Measurements from ENCODE around the gene IGFBP7.

The IGFBP7 gene

DNA sequence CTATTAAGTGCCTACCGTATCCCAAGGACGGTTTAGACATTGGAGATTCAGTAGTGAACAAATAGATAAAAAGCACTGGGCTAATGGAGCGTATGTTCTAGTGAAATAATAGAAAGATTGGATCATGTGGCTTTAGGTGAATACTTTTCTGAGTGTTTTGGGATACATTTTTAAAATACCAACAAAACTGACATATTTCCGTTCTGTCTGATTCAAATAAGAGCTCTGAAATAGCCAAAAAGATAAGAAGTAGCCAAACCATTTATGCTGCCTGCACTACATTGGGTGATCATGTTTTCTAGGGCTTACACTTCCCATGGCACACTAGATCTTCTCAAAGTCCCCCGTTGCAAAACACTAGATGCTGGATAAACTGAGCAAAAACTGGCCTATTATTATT is 14.2 kb downstream of the IGFBP7 start:
- no peaks in the 10 kb centered on the region for H3K27me3 ChIP-seq (ENCODE audit: insufficient read depth, insufficient read length)
- H3K36me3 ChIP-seq (ENCODE audit: insufficient read depth, insufficient read length, low read length), result peaks cover 21% of the 10 kb centered on the region
- no peak overlapping the region for H3K9ac ChIP-seq (ENCODE audit: insufficient read length, low read depth)
- no peak for DNase-seq (ENCODE audit: low read depth, low spot score)
- H3K4me1 ChIP-seq (ENCODE audit: insufficient read depth, insufficient read length), result peaks cover 4% of the 10 kb centered on the region
- H3K4me3 ChIP-seq (ENCODE audit: insufficient read length, low read depth), result no peak overlapping the region
- H3K9me3 ChIP-seq (ENCODE audit: insufficient read depth, low read length), result no peaks in the 10 kb centered on the region
- TF ChIP-seq YY1 (IDR thresholded peaks at IDR 0.05; ENCODE audit: insufficient read depth, insufficient read length) (no peak), ZNF274 (IDR thresholded peaks at IDR 0.05; ENCODE audit: low read depth, low read length) (no peak), SUZ12 (IDR thresholded peaks at IDR 0.05; ENCODE audit: extremely low read depth, insufficient read depth, insufficient read length) (no peak)

DNA sequence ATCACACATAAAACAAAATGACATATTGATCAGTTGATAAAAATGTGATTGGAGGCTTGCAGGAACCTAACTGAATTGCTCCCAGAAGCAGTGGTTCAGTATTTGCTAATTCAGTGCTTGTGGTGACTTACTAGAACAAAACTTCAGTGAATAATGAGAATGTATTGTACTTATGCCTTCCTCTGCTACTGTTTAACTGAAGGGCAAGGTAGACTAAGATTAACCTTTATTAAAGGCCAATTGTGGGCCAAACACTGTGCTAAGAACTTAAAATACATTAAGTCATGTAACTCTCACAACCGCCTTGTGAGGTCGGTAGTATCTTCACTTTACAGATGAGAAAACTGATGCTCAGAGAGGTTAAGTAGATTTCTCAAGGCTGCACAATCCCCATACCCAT is 14.9 kb downstream of the IGFBP7 start:
- H3K9ac ChIP-seq (ENCODE audit: insufficient read length, low read depth), result no peak overlapping the region
- TF ChIP-seq SUZ12 (IDR thresholded peaks at IDR 0.05; ENCODE audit: extremely low read depth, insufficient read depth, insufficient read length) (no peak), YY1 (IDR thresholded peaks at IDR 0.05; ENCODE audit: insufficient read depth, insufficient read length) (no peak), ZNF274 (IDR thresholded peaks at IDR 0.05; ENCODE audit: low read depth, low read length) (no peak)
- H3K27me3 ChIP-seq (ENCODE audit: insufficient read depth, insufficient read length), result no peaks in the 10 kb centered on the region
- DNase-seq (ENCODE audit: low read depth, low spot score), result no peak
- no peaks in the 10 kb centered on the region for H3K9me3 ChIP-seq (ENCODE audit: insufficient read depth, low read length)
- no peak overlapping the region for H3K4me3 ChIP-seq (ENCODE audit: insufficient read length, low read depth)
- H3K36me3 ChIP-seq (ENCODE audit: insufficient read depth, insufficient read length, low read length), result peaks cover 21% of the 10 kb centered on the region
- H3K4me1 ChIP-seq (ENCODE audit: insufficient read depth, insufficient read length), result peaks cover 4% of the 10 kb centered on the region

DNA sequence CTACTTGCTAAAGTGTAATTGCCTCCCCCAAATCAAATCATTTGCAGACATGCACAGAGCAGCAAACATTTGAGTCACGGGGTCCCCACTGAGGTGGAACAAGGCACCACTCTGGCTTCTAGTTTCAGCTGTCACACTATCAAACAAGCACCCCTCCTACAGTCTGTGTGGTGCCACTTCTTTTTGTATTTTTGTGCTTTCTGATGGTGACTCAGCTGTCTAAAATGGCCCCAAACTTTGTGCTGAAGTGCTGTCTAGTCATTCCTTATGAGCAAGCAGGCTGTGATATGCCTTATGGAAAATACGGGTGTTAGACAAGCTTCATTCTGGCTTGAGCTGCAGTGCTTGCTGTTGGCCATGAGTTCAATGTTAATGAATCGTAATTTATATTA is 15.4 kb downstream of the IGFBP7 start:
- no peak overlapping the region for H3K9ac ChIP-seq (ENCODE audit: insufficient read length, low read depth)
- no peaks in the 10 kb centered on the region for H3K9me3 ChIP-seq (ENCODE audit: insufficient read depth, low read length)
- TF ChIP-seq ZNF274 (IDR thresholded peaks at IDR 0.05; ENCODE audit: low read depth, low read length), result no peak
- TF ChIP-seq SUZ12 (IDR thresholded peaks at IDR 0.05; ENCODE audit: extremely low read depth, insufficient read depth, insufficient read length), result no peak
- TF ChIP-seq YY1 (IDR thresholded peaks at IDR 0.05; ENCODE audit: insufficient read depth, insufficient read length), result no peak
- H3K4me3 ChIP-seq (ENCODE audit: insufficient read length, low read depth), result no peak overlapping the region
- no peak for DNase-seq (ENCODE audit: low read depth, low spot score)
- H3K27me3 ChIP-seq (ENCODE audit: insufficient read depth, insufficient read length), result no peaks in the 10 kb centered on the region
- peaks cover 4% of the 10 kb centered on the region for H3K4me1 ChIP-seq (ENCODE audit: insufficient read depth, insufficient read length)
- peaks cover 21% of the 10 kb centered on the region for H3K36me3 ChIP-seq (ENCODE audit: insufficient read depth, insufficient read length, low read length)

DNA sequence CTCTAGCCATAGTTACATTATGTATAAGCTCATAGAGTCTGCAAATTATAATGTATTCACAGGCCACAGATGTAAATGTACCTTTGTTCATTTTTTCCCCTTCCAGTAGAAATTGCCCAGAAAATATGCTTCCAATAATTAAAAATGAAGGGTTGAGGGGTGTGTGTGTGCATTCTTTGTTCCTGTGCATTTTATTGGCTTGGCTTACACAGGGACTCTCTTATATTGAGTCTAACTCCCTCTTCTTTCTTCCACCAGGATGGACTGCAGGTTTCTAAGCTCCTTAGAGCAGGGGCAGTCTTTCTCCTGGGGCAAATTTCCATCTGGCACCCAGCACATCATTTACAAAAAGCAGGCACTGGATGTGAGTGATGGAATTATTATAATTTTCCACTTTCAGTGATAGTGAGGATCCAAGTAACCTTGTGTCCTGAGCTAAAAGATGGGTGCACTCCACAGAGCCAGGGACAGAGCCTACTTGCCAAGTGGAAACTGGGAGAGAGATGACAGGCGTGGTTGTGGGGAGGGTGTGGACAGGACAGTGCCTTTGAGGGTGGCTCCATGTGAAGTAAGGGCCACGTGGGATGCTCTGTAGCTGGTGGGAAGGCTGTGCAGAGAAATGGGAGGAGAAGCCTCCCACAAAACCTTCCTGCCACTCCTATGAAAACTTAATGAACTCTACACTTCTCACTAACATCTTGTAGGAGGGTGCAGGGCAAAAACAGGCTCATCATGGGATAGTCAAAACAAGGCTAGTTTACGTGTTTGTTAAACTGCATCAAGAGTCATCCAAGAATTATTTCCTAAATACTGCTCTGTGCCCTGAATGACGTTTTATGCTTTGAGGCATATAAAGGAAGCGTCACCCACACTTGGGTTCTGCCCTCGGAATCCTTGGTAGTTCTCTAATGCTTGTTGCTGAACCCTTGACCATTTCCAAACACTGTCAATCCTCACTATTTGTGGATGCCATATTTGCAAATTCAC is 16.0 kb downstream of the IGFBP7 start:
- H3K9ac ChIP-seq (ENCODE audit: insufficient read length, low read depth), result no peak overlapping the region
- DNase-seq (ENCODE audit: low read depth, low spot score), result no peak
- no peaks in the 10 kb centered on the region for H3K9me3 ChIP-seq (ENCODE audit: insufficient read depth, low read length)
- TF ChIP-seq YY1 (IDR thresholded peaks at IDR 0.05; ENCODE audit: insufficient read depth, insufficient read length) (no peak), ZNF274 (IDR thresholded peaks at IDR 0.05; ENCODE audit: low read depth, low read length) (no peak), SUZ12 (IDR thresholded peaks at IDR 0.05; ENCODE audit: extremely low read depth, insufficient read depth, insufficient read length) (no peak)
- peaks cover 21% of the 10 kb centered on the region for H3K36me3 ChIP-seq (ENCODE audit: insufficient read depth, insufficient read length, low read length)
- no peak overlapping the region for H3K4me3 ChIP-seq (ENCODE audit: insufficient read length, low read depth)
- H3K4me1 ChIP-seq (ENCODE audit: insufficient read depth, insufficient read length), result peaks cover 4% of the 10 kb centered on the region
- H3K27me3 ChIP-seq (ENCODE audit: insufficient read depth, insufficient read length), result no peaks in the 10 kb centered on the region

DNA sequence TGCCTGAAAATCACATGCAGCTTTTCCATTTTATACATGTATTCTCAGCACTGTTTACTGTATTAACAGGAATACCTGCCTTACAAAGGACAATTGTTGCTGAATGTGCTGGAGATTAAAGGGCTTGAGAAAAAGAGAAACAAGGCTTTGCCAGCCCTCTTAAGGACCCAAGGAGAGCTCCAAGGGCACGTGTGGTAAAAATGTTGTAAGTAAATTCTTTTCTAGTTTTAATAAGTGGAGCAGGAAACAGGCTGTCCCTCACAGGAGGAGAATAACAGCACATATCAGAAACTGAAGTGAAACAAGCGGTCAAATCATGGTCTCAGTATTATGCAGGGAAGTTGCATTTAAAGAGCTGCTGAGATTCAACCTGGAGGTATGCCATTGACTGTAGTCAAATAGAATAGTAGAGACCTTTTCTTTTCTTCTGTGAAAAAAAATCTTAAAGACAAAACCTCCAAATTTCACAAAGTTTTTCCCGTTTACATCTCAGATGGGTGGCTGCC is 18.5 kb downstream of the IGFBP7 start:
- DNase-seq (ENCODE audit: low read depth, low spot score), result no peak
- Histone ChIP-seq H3K27me3 (ENCODE audit: insufficient read depth, insufficient read length) (no peaks in the 10 kb centered on the region), H3K36me3 (ENCODE audit: insufficient read depth, insufficient read length, low read length) (peaks cover 14% of the 10 kb centered on the region), H3K9ac (ENCODE audit: insufficient read length, low read depth) (no peak overlapping the region), H3K4me1 (ENCODE audit: insufficient read depth, insufficient read length) (no peaks in the 10 kb centered on the region), H3K9me3 (ENCODE audit: insufficient read depth, low read length) (no peaks in the 10 kb centered on the region), H3K4me3 (ENCODE audit: insufficient read length, low read depth) (no peak overlapping the region)
- TF ChIP-seq SUZ12 (IDR thresholded peaks at IDR 0.05; ENCODE audit: extremely low read depth, insufficient read depth, insufficient read length), result no peak
- no peak for TF ChIP-seq ZNF274 (IDR thresholded peaks at IDR 0.05; ENCODE audit: low read depth, low read length)
- TF ChIP-seq YY1 (IDR thresholded peaks at IDR 0.05; ENCODE audit: insufficient read depth, insufficient read length), result no peak

DNA sequence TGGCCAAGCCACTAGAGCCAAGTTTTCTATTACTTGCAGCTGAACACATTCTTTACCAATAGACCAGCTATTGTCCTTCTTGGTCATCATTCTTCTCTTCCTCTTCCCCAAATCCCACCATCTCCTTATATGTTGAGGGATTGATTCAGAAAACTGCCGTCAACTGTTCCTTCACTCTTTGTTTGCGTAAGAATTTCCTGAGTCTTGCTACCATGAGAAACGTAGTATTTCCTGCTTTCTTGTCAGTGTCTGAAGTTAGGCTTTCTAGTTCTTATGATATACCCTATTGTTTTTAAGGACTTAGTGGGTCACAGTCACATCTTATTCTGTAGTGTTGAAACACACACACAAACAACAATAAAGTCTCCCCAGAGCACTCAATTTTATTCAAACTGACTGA is 20.1 kb downstream of the IGFBP7 start:
- Histone ChIP-seq H3K27me3 (ENCODE audit: insufficient read depth, insufficient read length) (no peaks in the 10 kb centered on the region), H3K9me3 (ENCODE audit: insufficient read depth, low read length) (no peaks in the 10 kb centered on the region), H3K9ac (ENCODE audit: insufficient read length, low read depth) (no peak overlapping the region), H3K4me3 (ENCODE audit: insufficient read length, low read depth) (no peak overlapping the region), H3K36me3 (ENCODE audit: insufficient read depth, insufficient read length, low read length) (peaks cover 10% of the 10 kb centered on the region), H3K4me1 (ENCODE audit: insufficient read depth, insufficient read length) (no peaks in the 10 kb centered on the region)
- TF ChIP-seq SUZ12 (IDR thresholded peaks at IDR 0.05; ENCODE audit: extremely low read depth, insufficient read depth, insufficient read length), result no peak
- TF ChIP-seq YY1 (IDR thresholded peaks at IDR 0.05; ENCODE audit: insufficient read depth, insufficient read length), result no peak
- TF ChIP-seq ZNF274 (IDR thresholded peaks at IDR 0.05; ENCODE audit: low read depth, low read length), result no peak
- no peak for DNase-seq (ENCODE audit: low read depth, low spot score)

DNA sequence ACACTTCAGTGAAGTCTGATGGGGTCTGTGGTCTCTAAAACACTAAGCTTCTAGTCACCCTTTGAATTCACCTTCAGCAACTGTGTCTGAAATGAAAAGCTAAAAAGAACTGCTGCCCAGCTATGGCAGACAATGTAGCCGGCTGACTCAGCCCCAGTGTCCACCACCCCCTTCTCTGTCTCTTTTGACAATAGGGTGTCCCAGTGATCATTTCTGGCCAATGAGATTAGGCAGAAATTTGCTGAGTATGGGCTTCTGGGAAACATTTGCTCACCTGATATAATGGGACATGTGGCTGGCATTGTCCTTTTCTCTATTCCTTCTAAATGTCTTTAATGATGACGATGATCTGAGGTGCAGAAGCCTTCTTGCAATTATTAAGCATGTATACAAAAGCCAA is 20.6 kb downstream of the IGFBP7 start:
- Histone ChIP-seq H3K36me3 (ENCODE audit: insufficient read depth, insufficient read length, low read length) (peaks cover 10% of the 10 kb centered on the region), H3K9me3 (ENCODE audit: insufficient read depth, low read length) (no peaks in the 10 kb centered on the region), H3K4me1 (ENCODE audit: insufficient read depth, insufficient read length) (no peaks in the 10 kb centered on the region), H3K4me3 (ENCODE audit: insufficient read length, low read depth) (no peak overlapping the region), H3K27me3 (ENCODE audit: insufficient read depth, insufficient read length) (no peaks in the 10 kb centered on the region), H3K9ac (ENCODE audit: insufficient read length, low read depth) (no peak overlapping the region)
- no peak for DNase-seq (ENCODE audit: low read depth, low spot score)
- TF ChIP-seq SUZ12 (IDR thresholded peaks at IDR 0.05; ENCODE audit: extremely low read depth, insufficient read depth, insufficient read length) (no peak), YY1 (IDR thresholded peaks at IDR 0.05; ENCODE audit: insufficient read depth, insufficient read length) (no peak), ZNF274 (IDR thresholded peaks at IDR 0.05; ENCODE audit: low read depth, low read length) (no peak)
